Measurements from ENCODE around the gene THSD8.

- no peak for TF ChIP-seq CTCF (IDR thresholded peaks at IDR 0.05)
- TF ChIP-seq POLR2A (IDR thresholded peaks at IDR 0.05), result no peak
Measured at GRCh38 chr19:12767150-12767549, 34.7 kb upstream of the THSD8 start.

All from gastroesophageal sphincter (tissue), 3 donors.